K562 (cell line): ENCODE measurements around the gene KIF18B.

Experiments
- HDAC2 ChIP-seq: fragments of 450-650 bp; IDR thresholded peaks from 2 replicates; pipeline ENCODE4 v1.6.1; 2016; ENCODE audit warnings: mild to moderate bottlenecking
- MAZ ChIP-seq, 2 experiments: fragments of 450-650 bp in 1 of 2; sonication (generic) in 1 of 2; formaldehyde crosslinking; IDR thresholded peaks in 1 of 2; conservative IDR thresholded peaks in 1 of 2; 2 replicates each; pipeline versions ENCODE4 v1.4.0 to v1.5.0; 2020; ENCODE audit warnings: mild to moderate bottlenecking in 1 of 2, missing genetic modification reagents in 1 of 2

DNA sequence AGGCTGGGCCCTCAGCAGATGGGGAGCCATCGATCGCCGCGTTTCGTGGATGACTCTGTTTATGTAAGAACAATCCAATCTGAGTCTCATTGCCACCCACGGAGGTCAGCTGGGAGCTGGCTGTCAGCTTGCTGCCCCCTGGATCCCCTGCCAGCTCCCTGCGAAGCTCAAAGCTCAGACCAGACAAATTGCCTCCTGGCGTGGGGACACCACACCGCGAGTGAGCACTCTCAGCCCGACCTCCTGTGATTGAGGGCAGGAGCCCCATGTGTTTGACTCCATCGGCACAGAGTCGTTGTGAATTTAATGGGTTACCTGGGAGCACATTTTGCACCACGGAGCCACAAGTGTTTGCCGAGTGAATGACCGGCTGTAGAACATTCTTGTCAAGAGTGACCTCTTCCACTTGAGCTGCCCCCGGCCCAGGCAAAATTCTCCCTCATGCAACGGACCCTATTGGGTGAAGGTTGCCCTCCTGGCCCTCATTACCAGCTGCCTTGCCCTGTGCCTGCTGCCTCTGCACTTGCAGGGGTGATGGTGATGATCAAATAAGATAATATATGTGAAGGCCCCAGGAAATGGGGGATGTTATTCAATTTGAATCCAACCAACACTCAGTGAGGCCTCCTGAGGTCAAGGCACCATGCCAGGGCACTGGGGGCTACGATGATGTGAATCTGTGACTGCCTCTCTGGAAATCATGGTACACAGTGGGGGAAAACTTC is 24.7 kb downstream of the KIF18B start:
- TF ChIP-seq MAZ (CRISPR knock-in tag; conservative IDR thresholded peaks at IDR 0.05 in 1 of 2, IDR thresholded peaks at IDR 0.05 in 1 of 2) (no peak), HDAC2 (no peak)
